SK-N-MC (cell line): Measurements from ENCODE around the gene NOXO1.

Experiments
- DNase-seq: peaks from one replicate; pipeline ENCODE4 v3.0.0-alpha.2; 2011; ENCODE audit warnings: low read depth, low spot score
- H3K27ac ChIP-seq: fragments of 200-600 bp; sonication (generic); 2 replicates; pipeline ENCODE4 v1.5.1; 2016; ENCODE audit warnings: mixed run types
- H3K36me3 ChIP-seq: fragments of 200-600 bp; sonication (generic); 2 replicates; pipeline ENCODE4 v1.6.1; 2017; ENCODE audit warnings: antibody characterized with exemption, low read length, mixed read lengths; ENCODE audit not compliant: insufficient read depth
- H3K4me3 ChIP-seq: fragments of 200-600 bp; sonication (generic); 2 replicates; pipeline ENCODE4 v1.5.1; 2016
- H3K9ac ChIP-seq: fragments of 200-600 bp; sonication (generic); 2 replicates; pipeline ENCODE4 v1.8.0; 2017; ENCODE audit warnings: mixed run types, mixed read lengths; ENCODE audit not compliant: insufficient read length
- H3K9me3 ChIP-seq: fragments of 200-600 bp; sonication (generic); 2 replicates; pipeline ENCODE4 v1.6.1; 2017; ENCODE audit warnings: low read depth, mild to moderate bottlenecking, antibody characterized with exemption, low read length, moderate library complexity, mixed read lengths
- EZH2 ChIP-seq: fragments of 200-600 bp; sonication (generic); IDR thresholded peaks from one replicate; pipeline ENCODE4 v1.6.1; 2017; ENCODE audit warnings: antibody characterized with exemption
- FOXP2 ChIP-seq: optimal IDR thresholded peaks from 2 replicates; pipeline ENCODE3; 2011; ENCODE audit warnings: mild to moderate bottlenecking, moderate library complexity; ENCODE audit not compliant: insufficient read depth; ENCODE audit errors: extremely low read length, control extremely low read depth
- POLR2AphosphoS5 ChIP-seq: IDR thresholded peaks from 2 replicates; pipeline ENCODE4 v1.6.1; 2012; ENCODE audit warnings: mild to moderate bottlenecking, low read depth, low read length, borderline replicate concordance

Gene NOXO1

GRCh38 chr16:1980030-1980769 lies 1.1 kb downstream of the NOXO1 start:
- Histone ChIP-seq H3K36me3 (peaks cover 28% of the 10 kb centered on the region; the same call in 1 of the 2 replicates), H3K9ac (no peak overlapping the region), H3K27ac (no peak overlapping the region), H3K9me3 (no peaks in the 10 kb centered on the region), H3K4me3 (no peak overlapping the region)
- TF ChIP-seq FOXP2 (no peak), POLR2AphosphoS5 (no peak), EZH2 (no peak)
- DNase-seq = no peak

GRCh38 chr16:1979271-1980029 lies 1.8 kb downstream of the NOXO1 start:
- H3K9ac ChIP-seq = no peak overlapping the region

GRCh38 chr16:1978476-1979120 lies 2.7 kb downstream of the NOXO1 start:
- H3K9me3 ChIP-seq = no peaks in the 10 kb centered on the region
- no peak overlapping the region for H3K4me3 ChIP-seq
- no peak overlapping the region for H3K27ac ChIP-seq
- no peak overlapping the region for H3K9ac ChIP-seq
- H3K36me3 ChIP-seq = peaks cover 37% of the 10 kb centered on the region; the same call in 1 of the 2 replicates
- DNase-seq = no peak
- TF ChIP-seq EZH2 = no peak
- no peak for TF ChIP-seq POLR2AphosphoS5
- TF ChIP-seq FOXP2 = no peak

More at GRCh38 chr16:1979271-1980029, 1.8 kb downstream of the NOXO1 start:
- H3K9me3 ChIP-seq = no peaks in the 10 kb centered on the region
- no peak overlapping the region for H3K27ac ChIP-seq
- H3K36me3 ChIP-seq = peaks cover 34% of the 10 kb centered on the region; the same call in 1 of the 2 replicates
- no peak for DNase-seq
- H3K4me3 ChIP-seq = no peak overlapping the region
- TF ChIP-seq FOXP2 = no peak
- TF ChIP-seq EZH2 = no peak
- no peak for TF ChIP-seq POLR2AphosphoS5

GRCh38 chr16:1977875-1978268 lies 3.4 kb downstream of the NOXO1 start:
- Histone ChIP-seq H3K9ac (no peak overlapping the region), H3K4me3 (no peak overlapping the region), H3K9me3 (no peaks in the 10 kb centered on the region), H3K27ac (no peak overlapping the region), H3K36me3 (peaks cover 37% of the 10 kb centered on the region; the same call in 1 of the 2 replicates)
- no peak for DNase-seq
- no peak for TF ChIP-seq POLR2AphosphoS5
- no peak for TF ChIP-seq EZH2
- no peak for TF ChIP-seq FOXP2

- no peak overlapping the region for H3K9ac ChIP-seq
- H3K27ac ChIP-seq = no peak overlapping the region
- DNase-seq = no peak
- TF ChIP-seq EZH2 (no peak), POLR2AphosphoS5 (no peak), FOXP2 (no peak)
- H3K4me3 ChIP-seq = no peak overlapping the region
- peaks cover 37% of the 10 kb centered on the region; the same call in 1 of the 2 replicates for H3K36me3 ChIP-seq
- H3K9me3 ChIP-seq = no peaks in the 10 kb centered on the region
These were observed 4.1 kb downstream of the NOXO1 start for GRCh38 chr16:1976951-1977874.

GRCh38 chr16:1976216-1976520 lies 5.1 kb downstream of the NOXO1 start:
- DNase-seq = no peak
- Histone ChIP-seq H3K27ac (no peak overlapping the region), H3K4me3 (no peak overlapping the region), H3K9ac (no peak overlapping the region), H3K36me3 (peaks cover 37% of the 10 kb centered on the region; the same call in 1 of the 2 replicates), H3K9me3 (no peaks in the 10 kb centered on the region)
- TF ChIP-seq EZH2 (no peak), FOXP2 (no peak), POLR2AphosphoS5 (no peak)

GRCh38 chr16:1975432-1976215 lies 5.6 kb downstream of the NOXO1 start:
- H3K9ac ChIP-seq = no peak overlapping the region
- H3K27ac ChIP-seq = no peak overlapping the region
- H3K36me3 ChIP-seq = peaks cover 37% of the 10 kb centered on the region; the same call in 1 of the 2 replicates
- no peak overlapping the region for H3K4me3 ChIP-seq
- DNase-seq = no peak
- TF ChIP-seq EZH2 (no peak), FOXP2 (no peak), POLR2AphosphoS5 (no peak)
- H3K9me3 ChIP-seq = no peaks in the 10 kb centered on the region
